Adrenal gland (tissue), 5 donors: ENCODE measurements around the gene DNM2.

ENCODE experiments used
- CTCF ChIP-seq, 6 experiments: fragments of 450-650 bp in 4 of 6; fragments of 200-600 bp in 2 of 6; sonication (generic) in 1 of 6; IDR thresholded peaks; 1 replicate in 5 of 6; 2 replicates in 1 of 6; pipeline versions ENCODE4 v1.5.1 to v1.8.0; 2016 to 2021; ENCODE audit warnings: antibody characterized with exemption in 6 of 6, mild to moderate bottlenecking in 2 of 6, moderate library complexity in 1 of 6
- POLR2A ChIP-seq, 2 donors: fragments of 450-650 bp; IDR thresholded peaks; one replicate each; pipeline ENCODE4 v1.6.1; 2017; ENCODE audit warnings: antibody characterized with exemption in 2 of 2, mild to moderate bottlenecking in 2 of 2, moderate library complexity in 1 of 2
- donor health status: DM: no; HTN: no; CAD: no.

- no peak for TF ChIP-seq CTCF (IDR thresholded peaks at IDR 0.05)
- no peak for TF ChIP-seq POLR2A (IDR thresholded peaks at IDR 0.05)
Measured at GRCh38 chr19:10838377-10838776, 120.5 kb downstream of the DNM2 start.
